OCI-LY1 (cell line): ENCODE data around the gene BBS9.

ENCODE experiments used
- H2AFZ ChIP-seq: fragments of 200-600 bp; sonication (generic), shearing (Covaris generic); 2 replicates; pipeline ENCODE4 v1.6.0; 2014; ENCODE audit warnings: antibody characterized with exemption, mild to moderate bottlenecking, low read length
- H3F3A ChIP-seq: fragments of 200-600 bp; sonication (generic), shearing (Covaris generic); 2 replicates; pipeline ENCODE4 v1.6.0; 2014; ENCODE audit warnings: mild to moderate bottlenecking, antibody characterized with exemption, low read length, moderate library complexity; ENCODE audit not compliant: insufficient read depth
- H3K27ac ChIP-seq: fragments of 200-600 bp; sonication (generic); 2 replicates; pipeline ENCODE4 v1.5.1; 2014; ENCODE audit warnings: low read length, mixed run types, mild to moderate bottlenecking, low read depth; ENCODE audit not compliant: poor library complexity, severe bottlenecking
- H3K27me3 ChIP-seq: fragments of 200-600 bp; sonication (generic); 2 replicates; pipeline ENCODE4 v1.6.0; 2014; ENCODE audit warnings: antibody characterized with exemption, mild to moderate bottlenecking, low read length, moderate library complexity; ENCODE audit not compliant: insufficient read depth
- H3K36me3 ChIP-seq: fragments of 200-600 bp; sonication (generic); 2 replicates; pipeline ENCODE4 v1.6.1; 2014; ENCODE audit warnings: mild to moderate bottlenecking, antibody characterized with exemption, low read length, moderate library complexity, mixed read lengths; ENCODE audit not compliant: insufficient read depth
- H3K4me1 ChIP-seq: fragments of 200-600 bp; sonication (generic); 2 replicates; pipeline ENCODE4 v1.5.1; 2014; ENCODE audit warnings: mild to moderate bottlenecking, low read length, moderate library complexity; ENCODE audit not compliant: insufficient read depth, severe bottlenecking
- H3K4me2 ChIP-seq: fragments of 200-600 bp; sonication (generic), shearing (Covaris generic); 2 replicates; pipeline ENCODE4 v1.6.1; 2014; ENCODE audit warnings: low read length
- H3K4me3 ChIP-seq: fragments of 200-600 bp; sonication (generic); 2 replicates; pipeline ENCODE4 v1.5.1; 2014; ENCODE audit warnings: low read length, low read depth, mild to moderate bottlenecking, mixed read lengths; ENCODE audit not compliant: poor library complexity, severe bottlenecking
- H3K79me2 ChIP-seq: fragments of 200-600 bp; shearing (Covaris generic); 2 replicates; pipeline ENCODE4 v1.6.1; 2016; ENCODE audit warnings: mixed run types, low read length, mixed read lengths; ENCODE audit not compliant: insufficient read depth
- H3K9ac ChIP-seq: fragments of 200-600 bp; sonication (generic), shearing (Covaris generic); 2 replicates; pipeline ENCODE4 v1.6.1; 2014; ENCODE audit warnings: mild to moderate bottlenecking, low read length, mixed read lengths
- H3K9me2 ChIP-seq: fragments of 200-600 bp; sonication (generic), shearing (Covaris generic); 2 replicates; pipeline ENCODE4 v1.6.1; 2014; ENCODE audit warnings: low read depth, mild to moderate bottlenecking, low read length, mixed read lengths
- H3K9me3 ChIP-seq: fragments of 200-600 bp; shearing (Covaris generic); 2 replicates; pipeline ENCODE4 v1.6.1; 2014; ENCODE audit warnings: low read length, mixed read lengths
- H4K20me1 ChIP-seq: fragments of 200-600 bp; sonication (generic), shearing (Covaris generic); 2 replicates; pipeline ENCODE4 v1.6.0; 2016; ENCODE audit warnings: mild to moderate bottlenecking, low read length; ENCODE audit not compliant: insufficient read depth
- CTCF ChIP-seq: fragments of 200-600 bp; sonication (generic), shearing (Covaris generic); IDR thresholded peaks from 2 replicates; pipeline ENCODE4 v1.5.1; 2017; ENCODE audit warnings: mild to moderate bottlenecking, antibody characterized with exemption, low read length, moderate library complexity, mixed read lengths
- EZH2 ChIP-seq: fragments of 200-600 bp; sonication (generic), shearing (Covaris generic); IDR thresholded peaks from 2 replicates; pipeline ENCODE4 v1.8.0; 2017; ENCODE audit warnings: borderline replicate concordance, mixed run types, mild to moderate bottlenecking, antibody characterized with exemption, low read length, moderate library complexity, mixed read lengths

BBS9 gene

GRCh38 chr7:33646166-33646565 is 516.8 kb downstream of the BBS9 start:
- H3K79me2 ChIP-seq: no peaks in the 10 kb centered on the region
- no peaks in the 10 kb centered on the region for H3F3A ChIP-seq
- H3K9ac ChIP-seq: no peak overlapping the region
- H3K9me3 ChIP-seq: no peaks in the 10 kb centered on the region
- no peak overlapping the region for H3K4me3 ChIP-seq
- H3K4me2 ChIP-seq: no peak overlapping the region
- H3K27ac ChIP-seq: no peak overlapping the region
- H4K20me1 ChIP-seq: no peaks in the 10 kb centered on the region
- no peak overlapping the region for H2AFZ ChIP-seq
- no peaks in the 10 kb centered on the region for H3K4me1 ChIP-seq
- H3K9me2 ChIP-seq: no peaks in the 10 kb centered on the region
- no peaks in the 10 kb centered on the region; the same call in 1 of the 2 replicates for H3K27me3 ChIP-seq
- no peaks in the 10 kb centered on the region for H3K36me3 ChIP-seq
- TF ChIP-seq EZH2 (no peak), CTCF (no peak)

- H3K79me2 ChIP-seq: no peaks in the 10 kb centered on the region
- no peaks in the 10 kb centered on the region for H3K4me1 ChIP-seq
- no peaks in the 10 kb centered on the region for H4K20me1 ChIP-seq
- no peak overlapping the region for H2AFZ ChIP-seq
- H3K9me3 ChIP-seq: no peaks in the 10 kb centered on the region
- no peaks in the 10 kb centered on the region for H3F3A ChIP-seq
- H3K9ac ChIP-seq: no peak overlapping the region
- H3K36me3 ChIP-seq: no peaks in the 10 kb centered on the region
- no peaks in the 10 kb centered on the region; the same call in 1 of the 2 replicates for H3K27me3 ChIP-seq
- H3K27ac ChIP-seq: no peak overlapping the region
- no peak for TF ChIP-seq CTCF
- TF ChIP-seq EZH2: no peak
- no peak overlapping the region for H3K4me2 ChIP-seq
- no peaks in the 10 kb centered on the region for H3K9me2 ChIP-seq
- no peak overlapping the region for H3K4me3 ChIP-seq
Measured at GRCh38 chr7:33646891-33647391, 517.6 kb downstream of the BBS9 start.

- Histone ChIP-seq H4K20me1 (no peaks in the 10 kb centered on the region), H2AFZ (no peak overlapping the region), H3K4me1 (no peaks in the 10 kb centered on the region), H3K4me3 (no peak overlapping the region), H3K9me3 (no peaks in the 10 kb centered on the region), H3K27me3 (no peaks in the 10 kb centered on the region; the same call in 1 of the 2 replicates), H3K4me2 (no peak overlapping the region), H3K79me2 (no peaks in the 10 kb centered on the region), H3K27ac (no peak overlapping the region), H3K36me3 (no peaks in the 10 kb centered on the region), H3K9ac (no peak overlapping the region), H3K9me2 (no peaks in the 10 kb centered on the region), H3F3A (no peaks in the 10 kb centered on the region)
- TF ChIP-seq EZH2 (no peak), CTCF (no peak)
Measured at GRCh38 chr7:33649476-33650441, 520.4 kb downstream of the BBS9 start.
